CD4-positive, alpha-beta T cell (primary cell): ENCODE results near the gene MAD2L1. TPM values are rescaled to one million over a fixed set of nuclear protein-coding genes. Genes with fewer than 3 reads are reported as not detected.

Experiments used
- ATAC-seq: fragments of 200-7000 bp; cut with Tn5 transposase; one replicate; pipeline ENCODE4 v1.10.0; 2022; ENCODE audit warnings: mild to moderate bottlenecking; ENCODE audit not compliant: poor library complexity
- CTCF ChIA-PET: fragments of 350-600 bp; sonication (Branson Sonifier 250); formaldehyde crosslinking; loops from one replicate; lab custom pipeline; 2021; ENCODE audit warnings: antibody characterized with exemption, inconsistent platforms; lab: Charles Lee
- POLR2A ChIA-PET: fragments of 350-600 bp; sonication (Branson Sonifier 250); formaldehyde crosslinking; loops from one replicate; lab custom pipeline; 2021; ENCODE audit warnings: antibody characterized with exemption, inconsistent platforms; lab: Charles Lee
- DNase-seq, 14 experiments: peaks; one replicate each; pipeline ENCODE4 v3.0.0-alpha.2; 2013 to 2020; ENCODE audit warnings: mixed read lengths in 2 of 14
- H3K27ac ChIP-seq, 2 donors: one replicate each; pipeline versions ENCODE4 v1.5.1 to v1.7.0; 2013; ENCODE audit warnings: low read length in 2 of 2, low read depth in 1 of 2, mild to moderate bottlenecking in 1 of 2
- H3K27me3 ChIP-seq, 2 experiments: 1 replicate in 1 of 2; 2 replicates in 1 of 2; pipeline versions ENCODE4 v1.6.1 to v1.7.0; 2013; ENCODE audit warnings: low read length in 2 of 2, control low read depth in 1 of 2, mild to moderate bottlenecking in 1 of 2, moderate library complexity in 1 of 2; ENCODE audit not compliant: insufficient read depth in 2 of 2, control insufficient read depth in 1 of 2
- H3K36me3 ChIP-seq: one replicate; pipeline ENCODE4 v1.6.1; 2013; ENCODE audit warnings: low read length, control low read depth; ENCODE audit not compliant: insufficient read depth
- H3K4me1 ChIP-seq: one replicate; pipeline ENCODE4 v1.6.1; 2013; ENCODE audit warnings: low read length, control low read depth; ENCODE audit not compliant: insufficient read depth
- H3K4me3 ChIP-seq: one replicate; pipeline ENCODE4 v1.5.1; 2013; ENCODE audit warnings: mild to moderate bottlenecking, low read length, moderate library complexity
- H3K9me3 ChIP-seq, 2 experiments: 1 replicate in 1 of 2; 2 replicates in 1 of 2; pipeline versions ENCODE4 v1.6.1 to v1.7.0; 2013; ENCODE audit warnings: low read length in 2 of 2, mild to moderate bottlenecking in 2 of 2, control low read depth in 1 of 2, moderate library complexity in 1 of 2; ENCODE audit not compliant: control insufficient read depth in 1 of 2, insufficient read depth in 1 of 2
- H3K27ac Mint-ChIP-seq: one replicate; pipeline ENCODE4 v1.8.0; 2020; ENCODE audit warnings: mixed read lengths
- H3K27me3 Mint-ChIP-seq: one replicate; pipeline ENCODE4 v1.8.0; 2021; ENCODE audit warnings: mixed read lengths
- H3K36me3 Mint-ChIP-seq: one replicate; pipeline ENCODE4 v1.8.0; 2021; ENCODE audit warnings: low read depth, mixed read lengths
- H3K4me1 Mint-ChIP-seq: one replicate; pipeline ENCODE4 v1.8.0; 2021; ENCODE audit warnings: low read depth, mixed read lengths
- H3K4me3 Mint-ChIP-seq: one replicate; pipeline ENCODE4 v1.8.0; 2020; ENCODE audit warnings: mild to moderate bottlenecking, mixed read lengths
- H3K9me3 Mint-ChIP-seq: one replicate; pipeline ENCODE4 v1.8.0; 2020; ENCODE audit warnings: mixed read lengths
- CTCF ChIP-seq: fragments of 200-600 bp; IDR thresholded peaks from one replicate; pipeline ENCODE4 v1.8.0; 2022; ENCODE audit warnings: antibody characterized with exemption, mild to moderate bottlenecking
- intact Hi-C, 2 experiments: fragments of 100-400 bp; cut with DNase I in 1 of 2; cut with micrococcal nuclease in 1 of 2; formaldehyde crosslinking; loops; one replicate each; pipeline versions ENCODE4 v1.15.1 to v1.9.0; 2023 to 2025; cut with DNase I, micrococcal nuclease
- total RNA-seq, 174 experiments: library from RNA in 2 of 174; stranded (reverse) in 2 of 174; gene quantifications; one replicate each; pipeline ENCODE4 v1.2.3 and lab custom pipeline; 2021 to 2026

Gene MAD2L1
- total RNA-seq, 2 experiments from 2014 or later, result 4.6 to 5.6 TPM

- intact Hi-C loops, result no loop called here
- H3K9me3 Mint-ChIP-seq, result no peaks in the 10 kb centered on the region
- no peaks in the 10 kb centered on the region for H3K36me3 Mint-ChIP-seq
- H3K27me3 ChIP-seq, result peaks cover 0 to 7% of the 10 kb centered on the region in 2 experiments
- H3K36me3 ChIP-seq, result no peaks in the 10 kb centered on the region
- ChIA-PET POLR2A (no interaction called here), CTCF (no interaction called here)
- H3K27ac Mint-ChIP-seq, result no peak overlapping the region
- H3K27ac ChIP-seq, result no peak overlapping the region
- ATAC-seq (no peak), DNase-seq (no peak)
- H3K9me3 ChIP-seq, result no peaks in the 10 kb centered on the region
- no peak overlapping the region for H3K4me3 ChIP-seq
- H3K4me3 Mint-ChIP-seq, result no peak overlapping the region
- no peak for TF ChIP-seq CTCF
- peaks cover 39% of the 10 kb centered on the region for H3K27me3 Mint-ChIP-seq
- no peaks in the 10 kb centered on the region for H3K4me1 Mint-ChIP-seq
- no peaks in the 10 kb centered on the region for H3K4me1 ChIP-seq
These were observed 47.9 kb downstream of the MAD2L1 start for GRCh38 chr4:120018786-120019185.

- CTCF ChIA-PET, result no interaction called here
- TF ChIP-seq CTCF, result no peak
- Histone ChIP-seq H3K27ac (no peak overlapping the region), H3K27me3 (peaks cover 0 to 4% of the 10 kb centered on the region in 2 experiments), H3K4me3 (no peak overlapping the region), H3K4me1 (no peaks in the 10 kb centered on the region), H3K36me3 (no peaks in the 10 kb centered on the region), H3K9me3 (no peaks in the 10 kb centered on the region)
- Mint-ChIP-seq H3K36me3 (no peaks in the 10 kb centered on the region), H3K4me3 (no peak overlapping the region), H3K9me3 (no peaks in the 10 kb centered on the region), H3K4me1 (no peaks in the 10 kb centered on the region), H3K27ac (no peak overlapping the region), H3K27me3 (peaks cover 39% of the 10 kb centered on the region)
- intact Hi-C loops, result no loop called here
- DNase-seq (no peak), ATAC-seq (no peak)
- POLR2A ChIA-PET, result no interaction called here
These were observed 48.5 kb downstream of the MAD2L1 start for GRCh38 chr4:120017939-120018692.

- TF ChIP-seq CTCF, result no peak
- H3K27me3 Mint-ChIP-seq, result peaks cover 24% of the 10 kb centered on the region
- no peaks in the 10 kb centered on the region for H3K4me1 ChIP-seq
- no peak overlapping the region for H3K27ac ChIP-seq
- ChIA-PET CTCF (no interaction called here), POLR2A (no interaction called here)
- no peak for DNase-seq
- no peak overlapping the region for H3K4me3 ChIP-seq
- H3K27ac Mint-ChIP-seq, result no peak overlapping the region
- H3K4me1 Mint-ChIP-seq, result no peaks in the 10 kb centered on the region
- H3K36me3 ChIP-seq, result no peaks in the 10 kb centered on the region
- intact Hi-C loops, result no loop called here
- H3K36me3 Mint-ChIP-seq, result no peaks in the 10 kb centered on the region
- no peaks in the 10 kb centered on the region for H3K27me3 ChIP-seq
- H3K9me3 Mint-ChIP-seq, result no peaks in the 10 kb centered on the region
- no peak overlapping the region for H3K4me3 Mint-ChIP-seq
- H3K9me3 ChIP-seq, result no peaks in the 10 kb centered on the region
- ATAC-seq, result no peak
These were observed 54.9 kb downstream of the MAD2L1 start for GRCh38 chr4:120011725-120012124.
